ENCODE data around the gene GTF3C1. TPM values are rescaled to one million over a fixed set of nuclear protein-coding genes. Genes with fewer than 3 reads are reported as not detected.

The GTF3C1 gene
- polyA plus RNA-seq, 6 donors from 2014 or later = 5.4 to 21.2 (median 16.2) TPM

- ATAC-seq (ENCODE audit: low read depth in 2 of 2) = no peak
- no peak for DNase-seq
- Mint-ChIP-seq H3K27ac (peak overlapping the region in 2 of 6 donors; percentile 12 to 37), H3K27me3 (no peaks in the 10 kb centered on the region), H3K9me3 (no peaks in the 10 kb centered on the region), H3K4me3 (no peak overlapping the region), H3K36me3 (peaks cover 48 to 60% of the 10 kb centered on the region in 2 donors), H3K4me1 (no peaks in the 10 kb centered on the region)
Measured at GRCh38 chr16:27505297-27506236, 44.1 kb downstream of the GTF3C1 start.

GRCh38 chr16:27503662-27504061, 46.1 kb downstream of the GTF3C1 start:
- H3K27me3 Mint-ChIP-seq = no peaks in the 10 kb centered on the region
- H3K36me3 Mint-ChIP-seq = peaks cover 48 to 68% of the 10 kb centered on the region in 2 donors
- no peak overlapping the region for H3K27ac Mint-ChIP-seq
- H3K9me3 Mint-ChIP-seq = no peaks in the 10 kb centered on the region
- DNase-seq = no peak
- no peak overlapping the region for H3K4me3 Mint-ChIP-seq
- ATAC-seq (ENCODE audit: low read depth in 2 of 2) = no peak
- no peaks in the 10 kb centered on the region for H3K4me1 Mint-ChIP-seq

DNA sequence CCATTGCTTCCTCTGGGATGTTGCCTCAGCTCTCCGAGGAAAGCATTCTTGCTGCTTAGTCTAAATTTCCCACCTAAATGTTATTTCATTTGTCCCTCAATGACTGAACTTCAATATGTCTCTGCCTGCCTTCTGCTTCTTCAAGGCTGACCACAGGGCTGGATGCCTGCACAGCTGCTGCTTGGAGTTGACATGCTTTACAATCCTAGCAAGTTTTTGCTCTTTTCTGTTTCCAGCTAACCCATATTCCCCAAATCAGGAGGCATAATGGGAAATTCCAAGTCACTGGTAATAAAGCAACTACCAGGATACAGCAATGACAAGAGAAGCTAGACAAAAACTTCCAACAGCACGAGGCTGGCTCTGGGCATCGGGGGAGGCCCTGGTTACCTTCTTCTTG, 48.9 kb downstream of the GTF3C1 start:
- Mint-ChIP-seq H3K4me3 (no peak overlapping the region), H3K36me3 (peaks cover 50 to 57% of the 10 kb centered on the region in 2 donors), H3K9me3 (no peaks in the 10 kb centered on the region), H3K4me1 (no peaks in the 10 kb centered on the region), H3K27me3 (no peaks in the 10 kb centered on the region), H3K27ac (peak overlapping the region in 1 of 6 donors; percentile 31)
- ATAC-seq (ENCODE audit: low read depth in 2 of 2) = no peak
- no peak for DNase-seq

GRCh38 chr16:27499659-27500055, 50.1 kb downstream of the GTF3C1 start:
- Mint-ChIP-seq H3K36me3 (peaks cover 50 to 51% of the 10 kb centered on the region in 2 donors), H3K27ac (peak overlapping the region in 1 of 6 donors; percentile 44), H3K4me3 (no peak overlapping the region), H3K9me3 (no peaks in the 10 kb centered on the region), H3K27me3 (no peaks in the 10 kb centered on the region), H3K4me1 (no peaks in the 10 kb centered on the region)
- ATAC-seq (ENCODE audit: low read depth in 2 of 2) (no peak), DNase-seq (no peak)

DNA sequence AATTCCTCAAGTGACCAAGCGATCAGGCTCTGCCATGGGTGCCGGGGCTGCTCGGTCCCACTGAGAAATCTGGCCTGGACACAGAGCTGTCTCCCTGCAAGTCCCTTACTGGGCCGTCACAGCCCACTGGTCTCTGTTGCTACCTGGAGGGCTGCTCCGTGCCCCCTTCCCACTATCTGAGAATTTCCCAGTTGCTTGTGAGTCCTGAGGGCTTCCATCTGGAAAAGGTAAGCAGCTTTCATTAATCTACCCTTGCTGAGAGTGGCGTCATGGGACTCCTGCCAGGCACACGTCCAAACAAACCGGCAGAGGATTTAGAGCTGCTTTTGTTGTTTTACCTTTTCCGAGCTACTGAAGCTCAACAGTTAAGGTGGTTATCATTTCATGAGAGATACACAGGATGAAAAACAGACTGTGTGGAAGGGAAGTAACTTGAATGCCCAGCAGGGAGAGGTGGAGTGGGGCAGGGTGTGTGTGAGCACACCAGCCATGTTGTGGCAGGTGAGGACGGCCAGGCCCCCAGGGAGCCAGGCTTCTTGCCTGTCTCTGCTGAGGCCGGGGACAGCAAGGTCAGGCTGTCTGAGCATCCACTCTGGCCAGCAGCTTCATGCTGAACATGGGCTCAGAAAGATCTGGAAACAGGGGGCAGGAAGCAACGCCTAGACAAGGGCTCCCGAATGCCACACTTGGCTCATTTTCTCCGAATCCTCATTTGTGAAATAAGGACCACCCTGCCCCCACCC, 50.6 kb downstream of the GTF3C1 start:
- DNase-seq = no peak
- H3K4me1 Mint-ChIP-seq = no peaks in the 10 kb centered on the region
- H3K9me3 Mint-ChIP-seq = no peaks in the 10 kb centered on the region
- H3K27me3 Mint-ChIP-seq = no peaks in the 10 kb centered on the region
- H3K27ac Mint-ChIP-seq = peak overlapping the region in 1 of 6 donors; percentile 77
- no peak for ATAC-seq (ENCODE audit: low read depth in 2 of 2)
- no peak overlapping the region for H3K4me3 Mint-ChIP-seq
- H3K36me3 Mint-ChIP-seq = peaks cover 52 to 56% of the 10 kb centered on the region in 2 donors

GRCh38 chr16:27498031-27498825, 51.5 kb downstream of the GTF3C1 start:
- H3K4me1 Mint-ChIP-seq = no peaks in the 10 kb centered on the region
- no peak for DNase-seq

DNA sequence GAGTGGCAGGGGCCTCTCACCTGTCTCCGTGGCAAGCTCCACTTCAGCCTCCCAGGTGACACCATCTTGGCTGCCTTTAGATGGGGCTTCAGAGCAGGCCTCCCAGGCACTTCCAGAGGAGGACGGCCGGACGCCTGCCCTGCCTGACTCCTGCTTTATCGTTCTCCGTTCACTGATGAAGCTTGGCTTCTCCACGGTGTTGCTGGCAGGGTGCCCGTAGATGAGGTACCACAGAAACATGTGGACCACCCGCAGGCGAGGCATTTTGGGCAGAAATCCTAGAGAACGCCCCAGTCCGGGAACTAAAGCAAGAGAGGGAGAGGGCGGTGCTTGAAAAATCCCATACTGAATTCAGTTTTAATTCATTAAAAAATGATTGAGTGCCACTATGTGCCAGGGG, 54.5 kb downstream of the GTF3C1 start:
- H3K27ac Mint-ChIP-seq = peak overlapping the region in 2 of 6 donors; percentile 41 to 56
- H3K27me3 Mint-ChIP-seq = no peaks in the 10 kb centered on the region
- no peaks in the 10 kb centered on the region for H3K4me1 Mint-ChIP-seq
- H3K36me3 Mint-ChIP-seq = peaks cover 31 to 36% of the 10 kb centered on the region in 2 donors
- DNase-seq (no peak), ATAC-seq (ENCODE audit: low read depth in 2 of 2) (no peak)
- no peak overlapping the region for H3K4me3 Mint-ChIP-seq
- no peaks in the 10 kb centered on the region for H3K9me3 Mint-ChIP-seq

More at GRCh38 chr16:27498031-27498825, 51.5 kb downstream of the GTF3C1 start:
- Mint-ChIP-seq H3K4me3 (no peak overlapping the region), H3K27ac (peak overlapping the region in 1 of 6 donors; percentile 25), H3K27me3 (no peaks in the 10 kb centered on the region), H3K36me3 (peaks cover 43 to 48% of the 10 kb centered on the region in 2 donors), H3K9me3 (no peaks in the 10 kb centered on the region)
- no peak for ATAC-seq (ENCODE audit: low read depth in 2 of 2)

DNA sequence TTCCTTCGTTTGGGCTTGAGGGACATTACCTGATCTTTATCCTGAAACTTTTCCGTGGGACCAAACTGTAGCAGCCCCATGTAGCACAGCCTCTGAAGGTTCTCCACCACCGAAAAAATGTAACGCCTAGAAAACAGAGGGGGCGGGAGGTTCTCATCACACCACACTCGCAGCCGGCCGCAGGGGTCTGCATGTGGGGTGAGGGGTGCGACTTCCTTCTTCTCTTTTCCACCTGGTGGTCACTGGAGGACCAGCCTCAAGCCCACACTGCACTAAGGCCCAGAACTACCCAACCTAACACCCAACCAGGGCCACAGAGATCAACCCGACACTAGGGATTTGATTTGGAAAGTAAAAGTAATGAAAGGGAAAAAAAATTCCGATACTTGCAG, 57.1 kb downstream of the GTF3C1 start:
- no peak overlapping the region for H3K4me3 Mint-ChIP-seq
- H3K4me1 Mint-ChIP-seq = no peaks in the 10 kb centered on the region
- no peak for ATAC-seq (ENCODE audit: low read depth in 2 of 2)
- H3K27ac Mint-ChIP-seq = peak overlapping the region in 2 of 6 donors; percentile 19 to 38
- DNase-seq = no peak
- no peaks in the 10 kb centered on the region for H3K9me3 Mint-ChIP-seq
- peaks cover 29 to 39% of the 10 kb centered on the region in 2 donors for H3K36me3 Mint-ChIP-seq
- no peaks in the 10 kb centered on the region for H3K27me3 Mint-ChIP-seq

GRCh38 chr16:27491894-27492587, 57.7 kb downstream of the GTF3C1 start:
- H3K27me3 Mint-ChIP-seq = no peaks in the 10 kb centered on the region
- no peaks in the 10 kb centered on the region for H3K9me3 Mint-ChIP-seq
- no peak overlapping the region for H3K4me3 Mint-ChIP-seq
- peak overlapping the region in 2 of 6 donors; percentile 28 to 94 for H3K27ac Mint-ChIP-seq
- no peaks in the 10 kb centered on the region for H3K4me1 Mint-ChIP-seq
- H3K36me3 Mint-ChIP-seq = peaks cover 27 to 39% of the 10 kb centered on the region in 2 donors
- DNase-seq (no peak), ATAC-seq (ENCODE audit: low read depth in 2 of 2) (no peak)

DNA sequence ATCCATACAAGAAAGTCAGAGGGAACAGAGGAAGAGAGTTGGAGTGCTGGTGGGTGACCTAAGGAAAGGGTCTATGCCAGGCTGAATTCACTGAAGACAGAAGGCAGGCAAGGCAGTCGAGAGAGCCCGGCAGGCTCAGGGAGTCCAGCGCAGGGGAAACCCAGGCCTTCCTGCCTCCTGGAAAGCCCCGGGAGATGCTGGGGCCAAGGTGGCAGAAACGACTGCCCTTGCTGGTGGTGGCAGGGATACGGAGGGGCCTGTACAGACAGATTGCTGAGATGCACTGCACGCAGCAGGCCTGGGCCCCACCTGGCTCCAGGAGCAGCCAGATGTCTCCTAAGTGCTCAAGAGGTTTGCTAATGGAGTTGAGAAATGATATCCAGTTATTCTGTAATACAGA, 59.8 kb downstream of the GTF3C1 start:
- Mint-ChIP-seq H3K27ac (no peak overlapping the region), H3K4me3 (peak overlapping the region in 1 of 8 donors; percentile 5), H3K36me3 (peaks cover 41 to 56% of the 10 kb centered on the region in 2 donors), H3K9me3 (no peaks in the 10 kb centered on the region), H3K27me3 (no peaks in the 10 kb centered on the region), H3K4me1 (peaks cover 0 to under 1% (median 0%) of the 10 kb centered on the region in 3 donors)
- no peak for ATAC-seq (ENCODE audit: low read depth in 2 of 2)
- DNase-seq = no peak

DNA sequence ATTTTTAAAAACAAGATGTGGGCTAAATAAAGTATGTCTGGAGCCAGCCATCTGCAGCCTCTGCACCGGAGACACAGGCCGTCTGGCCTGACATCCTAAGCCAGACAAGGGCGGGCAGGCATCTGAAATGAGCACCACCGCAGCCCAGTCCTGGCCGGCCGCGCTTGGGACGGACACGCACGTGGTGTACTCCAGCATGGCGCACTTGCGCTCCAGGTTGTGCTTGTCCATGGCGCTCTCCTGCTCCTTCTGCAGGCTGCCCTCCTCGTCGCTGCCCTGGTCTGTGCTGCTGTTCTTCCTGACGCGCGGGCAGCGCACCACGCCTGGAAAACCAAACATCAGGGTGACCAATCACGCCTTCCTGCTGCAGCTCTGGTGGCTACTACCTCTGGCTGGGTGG, 60.3 kb downstream of the GTF3C1 start:
- Mint-ChIP-seq H3K36me3 (peaks cover 40 to 56% of the 10 kb centered on the region in 2 donors), H3K27ac (peak overlapping the region in 1 of 6 donors; percentile 66), H3K4me1 (peaks cover 0 to 4% (median 0%) of the 10 kb centered on the region in 3 donors), H3K4me3 (no peak overlapping the region), H3K9me3 (no peaks in the 10 kb centered on the region), H3K27me3 (no peaks in the 10 kb centered on the region)
- no peak for DNase-seq
- no peak for ATAC-seq (ENCODE audit: low read depth in 2 of 2)

- ATAC-seq (ENCODE audit: low read depth in 2 of 2) (no peak), DNase-seq (no peak)
- Mint-ChIP-seq H3K9me3 (no peaks in the 10 kb centered on the region), H3K4me1 (peaks cover 0 to 4% (median 0%) of the 10 kb centered on the region in 3 donors), H3K4me3 (no peak overlapping the region), H3K27ac (no peak overlapping the region), H3K27me3 (no peaks in the 10 kb centered on the region), H3K36me3 (peaks cover 51 to 70% of the 10 kb centered on the region in 2 donors)
Measured at GRCh38 chr16:27486760-27487159, 63.0 kb downstream of the GTF3C1 start.
